GM23338 (cell line): ENCODE results near the gene C2orf81. TPM values are rescaled to one million over a fixed set of nuclear protein-coding genes. Genes with fewer than 3 reads are reported as not detected.

ENCODE experiments used
- ATAC-seq: fragments of 200-7000 bp; cut with Tn5 transposase; 3 replicates; pipeline ENCODE4 v1.9.1; 2020
- DNase-seq: peaks from one replicate; pipeline ENCODE4 v3.0.0-alpha.2; 2015; ENCODE audit warnings: low spot score
- H2AFZ ChIP-seq: fragments of 200-600 bp; sonication (generic); 2 replicates; pipeline ENCODE4 v1.8.0; 2016; ENCODE audit warnings: antibody characterized with exemption, mild to moderate bottlenecking, moderate library complexity
- H3F3A ChIP-seq: fragments of 200-600 bp; sonication (generic); replicated peaks from 2 replicates; pipeline ENCODE4 v1.8.0; 2017; ENCODE audit warnings: antibody characterized with exemption, mixed run types, low read depth
- H3K27ac ChIP-seq: fragments of 200-600 bp; sonication (generic); 2 replicates; pipeline ENCODE4 v1.6.1; 2016; ENCODE audit warnings: low read depth
- H3K27me3 ChIP-seq: fragments of 200-600 bp; sonication (generic); 2 replicates; pipeline ENCODE4 v1.8.0; 2016; ENCODE audit warnings: mild to moderate bottlenecking, mixed run types, moderate library complexity; ENCODE audit not compliant: insufficient read depth
- H3K36me3 ChIP-seq: fragments of 200-600 bp; sonication (generic); 2 replicates; pipeline ENCODE4 v1.8.0; 2016; ENCODE audit warnings: mild to moderate bottlenecking; ENCODE audit not compliant: insufficient read depth
- H3K4me1 ChIP-seq: fragments of 200-600 bp; sonication (generic); 2 replicates; pipeline ENCODE4 v1.8.0; 2016; ENCODE audit warnings: mild to moderate bottlenecking, moderate library complexity; ENCODE audit not compliant: insufficient read depth
- H3K4me2 ChIP-seq: fragments of 200-600 bp; sonication (generic); 2 replicates; pipeline ENCODE4 v1.7.1; 2017; ENCODE audit warnings: mixed run types
- H3K4me3 ChIP-seq: fragments of 200-600 bp; sonication (generic); 2 replicates; pipeline ENCODE4 v1.6.1; 2016; ENCODE audit warnings: mixed run types
- H3K79me2 ChIP-seq: fragments of 200-600 bp; sonication (generic); replicated peaks from 2 replicates; pipeline ENCODE4 v1.8.0; 2017; ENCODE audit warnings: mild to moderate bottlenecking; ENCODE audit not compliant: insufficient read depth
- H3K9me2 ChIP-seq: fragments of 200-600 bp; sonication (generic); 2 replicates; pipeline ENCODE4 v1.8.0; 2017; ENCODE audit not compliant: insufficient read depth
- H4K20me1 ChIP-seq: fragments of 200-600 bp; sonication (generic); replicated peaks from 2 replicates; pipeline ENCODE4 v1.8.0; 2017; ENCODE audit warnings: mild to moderate bottlenecking; ENCODE audit not compliant: insufficient read depth
- H3K27ac Mint-ChIP-seq: 2 replicates; pipeline ENCODE4 v1.8.0; 2020; ENCODE audit warnings: inconsistent platforms, mild to moderate bottlenecking, moderate library complexity, mixed read lengths
- H3K27me3 Mint-ChIP-seq: 3 replicates; pipeline ENCODE4 v1.8.0; 2022; ENCODE audit warnings: low read depth, mild to moderate bottlenecking, moderate library complexity, mixed read lengths, inconsistent platforms; ENCODE audit not compliant: insufficient read depth, poor library complexity
- H3K36me3 Mint-ChIP-seq: 3 replicates; pipeline ENCODE4 v1.8.0; 2021; ENCODE audit warnings: low read depth, mild to moderate bottlenecking, inconsistent platforms, moderate library complexity, mixed read lengths
- H3K4me1 Mint-ChIP-seq: 3 replicates; pipeline ENCODE4 v1.8.0; 2020; ENCODE audit warnings: mild to moderate bottlenecking, inconsistent platforms, mixed read lengths
- H3K4me3 Mint-ChIP-seq: 3 replicates; pipeline ENCODE4 v1.8.0; 2021; ENCODE audit warnings: moderate library complexity, mild to moderate bottlenecking, inconsistent platforms, mixed read lengths
- H3K9me3 Mint-ChIP-seq: 3 replicates; pipeline ENCODE4 v1.8.0; 2020; ENCODE audit warnings: moderate library complexity, mild to moderate bottlenecking, inconsistent platforms, mixed read lengths
- CREB1 ChIP-seq: fragments of 250-450 bp; sonication (Bioruptor Pico); IDR thresholded peaks from 2 replicates; pipeline ENCODE4 v1.5.0; 2020; ENCODE audit warnings: low read depth, mild to moderate bottlenecking, moderate library complexity
- ETS1 ChIP-seq: IDR thresholded peaks from 2 replicates; pipeline ENCODE4 v1.6.1; 2016; ENCODE audit warnings: antibody characterized with exemption
- EZH2 ChIP-seq: fragments of 200-600 bp; sonication (generic); IDR thresholded peaks from one replicate; pipeline ENCODE4 v1.8.0; 2017; ENCODE audit warnings: antibody characterized with exemption, mild to moderate bottlenecking, low read depth; ENCODE audit not compliant: unreplicated experiment
- EZH2phosphoT487 ChIP-seq: fragments of 200-600 bp; sonication (generic); IDR thresholded peaks from one replicate; pipeline ENCODE4 v1.8.1; 2018; ENCODE audit warnings: antibody characterized with exemption; ENCODE audit not compliant: unreplicated experiment
- POLR2AphosphoS5 ChIP-seq: IDR thresholded peaks from 2 replicates; pipeline ENCODE4 v1.6.1; 2016; ENCODE audit warnings: antibody characterized with exemption, low read depth
- STAT1 ChIP-seq: IDR thresholded peaks from one replicate; pipeline ENCODE4 v1.6.1; 2016; ENCODE audit warnings: antibody characterized with exemption; ENCODE audit not compliant: unreplicated experiment
- ZNF331 ChIP-seq: fragments of 250-450 bp; sonication (Bioruptor Pico); IDR thresholded peaks from 2 replicates; pipeline ENCODE4 v1.5.0; 2020; ENCODE audit warnings: low read depth, mild to moderate bottlenecking, moderate library complexity
- ZNF462 ChIP-seq: fragments of 250-450 bp; sonication (Bioruptor Pico); IDR thresholded peaks from 2 replicates; pipeline ENCODE4 v1.5.0; 2020; ENCODE audit warnings: mild to moderate bottlenecking, moderate library complexity
- polyA plus RNA-seq: library from polyadenylated mRNA; unstranded; fragments of >200 nt; fragmentation: Nextera tagmentation; extraction: Ambion mirVana; gene quantifications from 2 replicates; pipeline ENCODE4 v1.2.1, GENCODE V29; 2016
- total RNA-seq: library from RNA; depleted of rRNA; stranded (reverse); fragments of >200 nt; shearing (Covaris generic); gene quantifications from 2 replicates; pipeline ENCODE4 v1.2.3, GENCODE V29; 2014
- TF ChIP-seq, protein P1 (sequence below): IDR thresholded peaks from one replicate; pipeline ENCODE4 v1.6.1; 2018; ENCODE audit warnings: antibody characterized with exemption; ENCODE audit not compliant: unreplicated experiment

Gene C2orf81
- total and polyA plus RNA-seq, 2 experiments from 2014 or later: 3.8 to 4.6 TPM

DNA sequence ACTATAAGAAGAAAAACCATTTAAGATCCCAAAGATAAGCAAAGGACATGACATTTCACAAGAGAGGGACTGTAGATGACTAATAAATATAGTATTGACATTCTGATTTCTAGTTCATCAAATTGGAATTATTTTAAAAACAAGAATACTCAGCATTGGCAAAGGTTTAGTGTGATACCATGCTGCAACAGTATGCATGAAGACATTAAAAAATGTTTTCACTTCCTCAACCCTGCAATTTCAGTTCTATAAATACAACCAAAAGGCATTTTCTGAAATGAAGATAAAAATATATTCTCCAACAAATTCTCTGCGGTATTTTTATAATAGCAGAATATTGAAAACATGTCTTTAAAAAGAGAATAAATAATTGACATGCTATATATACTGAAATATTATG, 2.1 kb downstream of the C2orf81 start:
- no peaks in the 10 kb centered on the region for H3K79me2 ChIP-seq
- no peaks in the 10 kb centered on the region for H3K36me3 ChIP-seq
- peaks cover 13% of the 10 kb centered on the region for H3K4me1 ChIP-seq
- peaks cover 23% of the 10 kb centered on the region for H3K4me1 Mint-ChIP-seq
- no peak overlapping the region for H3K4me2 ChIP-seq
- H2AFZ ChIP-seq: no peak overlapping the region
- no peak overlapping the region for H3K27ac ChIP-seq
- H3K27me3 ChIP-seq: peaks cover 37% of the 10 kb centered on the region
- TF ChIP-seq CREB1: no peak
- H3K4me3 ChIP-seq: no peak overlapping the region
- no peak overlapping the region for H3K27ac Mint-ChIP-seq
- no peaks in the 10 kb centered on the region for H3K9me2 ChIP-seq
- H3K27me3 Mint-ChIP-seq: peaks cover 49% of the 10 kb centered on the region
- no peaks in the 10 kb centered on the region; the same call in 2 of the 3 replicates for H3K36me3 Mint-ChIP-seq
- H3K4me3 Mint-ChIP-seq: no peak overlapping the region
- H4K20me1 ChIP-seq: no peaks in the 10 kb centered on the region; the same call in 1 of the 2 replicates
- DNase-seq (no peak), ATAC-seq (no peak)
- peaks cover 8% of the 10 kb centered on the region; the same call in 1 of the 2 replicates for H3F3A ChIP-seq
- H3K9me3 Mint-ChIP-seq: no peaks in the 10 kb centered on the region

DNA sequence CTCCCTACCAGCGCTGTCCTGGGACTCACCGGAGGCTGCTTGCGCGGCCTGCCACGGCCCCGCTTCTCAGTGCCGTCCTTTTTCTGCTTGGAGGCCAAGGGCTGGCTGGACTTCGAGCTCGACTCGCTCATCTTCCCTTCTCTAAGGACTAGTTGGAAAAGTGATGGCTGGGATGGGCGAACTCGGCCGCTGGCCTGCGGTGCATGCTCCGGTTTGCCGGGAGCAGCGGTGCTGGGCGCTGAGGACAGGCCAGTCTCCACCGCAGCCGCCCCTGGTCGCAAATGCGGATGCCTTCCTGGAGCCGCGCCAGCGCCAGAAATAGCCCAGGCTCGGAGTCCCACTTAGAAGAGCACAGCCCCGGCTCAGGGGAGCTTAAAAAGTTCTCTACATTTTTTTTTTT, 3.1 kb downstream of the C2orf81 start:
- no peaks in the 10 kb centered on the region; the same call in 2 of the 3 replicates for H3K36me3 Mint-ChIP-seq
- H3K9me2 ChIP-seq: no peaks in the 10 kb centered on the region
- H2AFZ ChIP-seq: no peak overlapping the region
- peaks cover 6% of the 10 kb centered on the region; the same call in 1 of the 2 replicates for H3F3A ChIP-seq
- no peak overlapping the region for H3K27ac Mint-ChIP-seq
- H4K20me1 ChIP-seq: no peaks in the 10 kb centered on the region
- H3K36me3 ChIP-seq: no peaks in the 10 kb centered on the region
- peaks cover 46% of the 10 kb centered on the region for H3K27me3 ChIP-seq
- H3K27ac ChIP-seq: no peak overlapping the region
- no peak overlapping the region for H3K4me3 ChIP-seq
- DNase-seq (no peak), ATAC-seq (no peak)
- H3K4me2 ChIP-seq: no peak overlapping the region
- H3K9me3 Mint-ChIP-seq: no peaks in the 10 kb centered on the region
- peaks cover 51% of the 10 kb centered on the region for H3K27me3 Mint-ChIP-seq
- H3K4me3 Mint-ChIP-seq: no peak overlapping the region
- H3K79me2 ChIP-seq: no peaks in the 10 kb centered on the region
- TF ChIP-seq ETS1: no peak
- TF ChIP-seq, protein P1, sequence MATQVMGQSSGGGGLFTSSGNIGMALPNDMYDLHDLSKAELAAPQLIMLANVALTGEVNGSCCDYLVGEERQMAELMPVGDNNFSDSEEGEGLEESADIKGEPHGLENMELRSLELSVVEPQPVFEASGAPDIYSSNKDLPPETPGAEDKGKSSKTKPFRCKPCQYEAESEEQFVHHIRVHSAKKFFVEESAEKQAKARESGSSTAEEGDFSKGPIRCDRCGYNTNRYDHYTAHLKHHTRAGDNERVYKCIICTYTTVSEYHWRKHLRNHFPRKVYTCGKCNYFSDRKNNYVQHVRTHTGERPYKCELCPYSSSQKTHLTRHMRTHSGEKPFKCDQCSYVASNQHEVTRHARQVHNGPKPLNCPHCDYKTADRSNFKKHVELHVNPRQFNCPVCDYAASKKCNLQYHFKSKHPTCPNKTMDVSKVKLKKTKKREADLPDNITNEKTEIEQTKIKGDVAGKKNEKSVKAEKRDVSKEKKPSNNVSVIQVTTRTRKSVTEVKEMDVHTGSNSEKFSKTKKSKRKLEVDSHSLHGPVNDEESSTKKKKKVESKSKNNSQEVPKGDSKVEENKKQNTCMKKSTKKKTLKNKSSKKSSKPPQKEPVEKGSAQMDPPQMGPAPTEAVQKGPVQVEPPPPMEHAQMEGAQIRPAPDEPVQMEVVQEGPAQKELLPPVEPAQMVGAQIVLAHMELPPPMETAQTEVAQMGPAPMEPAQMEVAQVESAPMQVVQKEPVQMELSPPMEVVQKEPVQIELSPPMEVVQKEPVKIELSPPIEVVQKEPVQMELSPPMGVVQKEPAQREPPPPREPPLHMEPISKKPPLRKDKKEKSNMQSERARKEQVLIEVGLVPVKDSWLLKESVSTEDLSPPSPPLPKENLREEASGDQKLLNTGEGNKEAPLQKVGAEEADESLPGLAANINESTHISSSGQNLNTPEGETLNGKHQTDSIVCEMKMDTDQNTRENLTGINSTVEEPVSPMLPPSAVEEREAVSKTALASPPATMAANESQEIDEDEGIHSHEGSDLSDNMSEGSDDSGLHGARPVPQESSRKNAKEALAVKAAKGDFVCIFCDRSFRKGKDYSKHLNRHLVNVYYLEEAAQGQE: no peak
- TF ChIP-seq ZNF331: no peak
- no peak for TF ChIP-seq CREB1
- TF ChIP-seq POLR2AphosphoS5: no peak
- no peak for TF ChIP-seq ZNF462
- no peak for TF ChIP-seq EZH2phosphoT487
- no peak for TF ChIP-seq STAT1
- no peak for TF ChIP-seq EZH2
- H3K4me1 Mint-ChIP-seq: peaks cover 20% of the 10 kb centered on the region
- peaks cover 16% of the 10 kb centered on the region for H3K4me1 ChIP-seq
